Endometrial microvascular endothelial cells (primary cell): ENCODE data around the gene SLC38A8. TPM values are rescaled to one million over a fixed set of nuclear protein-coding genes. Genes with fewer than 3 reads are reported as not detected.

ENCODE experiments used
- in situ Hi-C: cut with HindIII; loops from 2 replicates; pipeline ENCODE4 v1.10.0; 2017; ENCODE audit warnings: low sequenced_read_pairs, low pct_unique_long_range_greater_than_20kb; ENCODE audit errors: inconsistent ontology term
- total RNA-seq: library from RNA; depleted of rRNA; stranded (reverse); fragments of >200 nt; gene quantifications from one replicate; pipeline ENCODE4 v1.2.3, GENCODE V29; 2015; ENCODE audit errors: inconsistent ontology term

The SLC38A8 gene
- total RNA-seq, 1 donor from 2014 or later = not detected

DNA sequence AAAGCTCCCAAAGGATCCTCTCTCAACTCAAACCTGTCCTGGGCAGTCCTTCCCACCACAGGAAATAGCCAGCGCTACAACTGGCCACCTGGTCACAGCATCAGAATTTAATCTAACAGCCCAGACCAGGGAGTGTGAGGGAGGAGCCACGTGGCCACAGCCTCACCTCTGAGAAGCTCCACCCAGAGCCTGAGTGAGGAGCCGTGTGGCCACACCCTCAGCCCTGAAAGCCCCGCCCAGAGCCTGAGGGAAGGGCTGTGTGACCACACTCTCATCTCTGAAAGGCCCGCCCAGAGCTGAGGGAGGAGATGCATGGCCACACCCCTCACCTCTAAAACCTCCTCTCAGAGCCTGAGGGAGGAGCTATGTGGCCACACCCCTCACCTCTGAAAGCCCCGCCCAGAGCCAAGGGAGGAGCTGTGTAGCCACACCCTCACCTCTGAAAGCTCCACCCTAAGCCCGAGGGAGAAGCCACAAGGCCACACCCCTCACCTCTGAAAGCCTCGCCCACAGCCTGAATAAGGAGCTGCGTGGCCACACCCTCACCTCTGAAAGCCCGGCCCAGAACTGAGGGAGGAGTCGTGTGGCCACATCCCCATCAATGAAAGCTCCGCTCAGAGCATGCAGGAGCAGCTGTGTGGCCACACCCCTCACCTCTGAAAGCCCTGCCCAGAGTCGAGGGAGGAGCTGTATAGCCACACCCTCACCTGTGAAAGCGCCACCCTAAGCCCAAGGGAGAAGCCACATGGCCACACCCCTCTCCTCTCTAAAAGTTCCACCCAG, 28.6 kb downstream of the SLC38A8 start:
- in situ Hi-C loops = no loop called here

DNA sequence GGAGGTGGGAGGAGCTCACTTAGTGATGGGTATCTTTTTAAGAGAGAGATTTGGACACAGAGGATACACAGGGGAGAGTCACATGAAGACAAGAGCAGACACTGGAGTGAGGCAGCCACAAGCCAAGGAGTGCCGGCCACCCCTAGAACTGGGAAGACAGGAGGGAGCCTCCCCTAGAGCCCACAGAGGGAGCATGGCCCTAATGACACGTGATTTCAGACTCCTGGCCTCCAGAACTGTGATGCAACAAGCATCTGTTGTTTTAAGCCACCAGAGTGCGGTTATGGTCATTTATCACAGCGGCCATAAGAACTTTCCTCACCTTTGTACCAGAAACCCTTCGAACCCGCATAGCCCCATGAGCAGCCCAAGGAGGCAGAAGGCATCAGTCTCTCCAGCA, 33.3 kb downstream of the SLC38A8 start:
- in situ Hi-C loops = no loop called here

DNA sequence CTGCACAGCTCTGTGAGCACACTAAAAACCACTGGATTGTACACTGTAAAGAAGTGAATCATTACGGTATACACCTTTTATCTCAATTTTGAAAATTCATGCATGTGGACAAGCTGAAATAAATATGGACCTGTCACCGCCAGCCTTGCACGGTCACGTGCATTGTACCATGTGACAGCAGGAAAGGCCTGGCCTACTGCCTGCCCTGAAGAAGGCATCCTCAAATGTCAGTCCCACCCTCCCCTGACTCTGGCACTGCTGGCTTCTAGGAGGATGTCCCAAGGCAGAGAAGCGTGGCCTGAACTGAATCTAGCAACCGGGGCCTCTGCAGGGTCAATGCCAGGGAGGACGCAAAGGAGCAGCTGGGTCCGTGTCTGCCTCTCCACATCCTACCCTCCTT, 34.6 kb downstream of the SLC38A8 start:
- in situ Hi-C loops = no loop called here

DNA sequence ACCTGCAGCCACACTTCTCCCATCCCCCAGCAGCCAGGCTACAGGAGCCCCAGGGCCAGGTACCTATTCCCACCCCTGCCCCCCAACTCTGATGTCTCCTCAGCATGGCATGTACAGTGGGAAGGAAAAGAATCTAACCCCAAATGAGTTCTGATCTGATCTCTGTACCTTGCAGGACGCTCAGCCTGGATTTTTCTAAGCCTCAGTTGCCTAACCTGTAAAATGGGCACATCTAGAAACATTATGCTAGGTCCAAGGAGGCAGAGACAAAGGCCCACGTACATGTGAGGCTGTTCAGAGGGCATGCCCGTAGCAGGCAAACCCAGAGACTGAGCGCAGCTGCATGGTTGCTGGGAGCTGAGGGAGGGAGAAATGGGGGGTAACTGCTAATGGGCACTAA, 35.1 kb downstream of the SLC38A8 start:
- in situ Hi-C loops = no loop called here

DNA sequence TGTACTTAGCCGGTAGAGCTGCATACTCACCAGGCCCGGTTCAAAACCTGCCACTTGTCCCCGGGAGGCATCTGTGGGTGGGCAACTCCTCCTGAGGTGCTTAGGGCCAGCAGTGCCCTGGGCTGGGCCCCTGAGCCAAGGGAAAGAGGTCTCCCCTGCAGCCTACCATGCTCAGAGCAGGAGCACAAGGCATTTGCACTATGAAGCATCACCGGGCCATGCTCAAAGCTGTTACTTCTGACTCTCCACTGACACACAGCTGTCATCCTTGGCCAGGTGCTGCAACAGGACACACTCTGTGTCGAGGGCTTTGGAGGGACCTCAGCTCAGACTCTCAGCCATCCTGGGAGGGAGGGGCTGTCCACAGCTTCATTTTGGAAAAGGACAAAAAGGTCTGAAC, 37.2 kb downstream of the SLC38A8 start:
- in situ Hi-C loops = no loop called here

DNA sequence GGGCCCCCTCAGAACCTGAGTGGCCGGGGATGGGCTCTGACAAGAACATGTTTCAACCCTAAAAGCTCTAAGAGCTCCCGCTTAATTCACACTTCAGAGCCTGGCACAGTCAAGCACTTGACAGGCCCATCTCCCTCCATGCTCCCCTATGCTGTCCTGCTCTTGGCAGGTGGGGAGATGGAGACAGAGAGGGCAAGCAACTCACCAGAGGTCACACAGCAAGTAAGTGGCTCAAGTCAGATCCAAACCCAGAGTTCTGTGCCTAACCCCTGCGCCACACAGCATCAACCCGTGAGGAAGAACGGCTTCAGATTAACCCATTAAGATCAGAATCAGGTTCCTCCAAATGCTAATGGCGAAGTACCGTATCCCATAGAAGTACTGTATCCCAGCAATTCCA, 38.2 kb downstream of the SLC38A8 start:
- in situ Hi-C loops = no loop called here

DNA sequence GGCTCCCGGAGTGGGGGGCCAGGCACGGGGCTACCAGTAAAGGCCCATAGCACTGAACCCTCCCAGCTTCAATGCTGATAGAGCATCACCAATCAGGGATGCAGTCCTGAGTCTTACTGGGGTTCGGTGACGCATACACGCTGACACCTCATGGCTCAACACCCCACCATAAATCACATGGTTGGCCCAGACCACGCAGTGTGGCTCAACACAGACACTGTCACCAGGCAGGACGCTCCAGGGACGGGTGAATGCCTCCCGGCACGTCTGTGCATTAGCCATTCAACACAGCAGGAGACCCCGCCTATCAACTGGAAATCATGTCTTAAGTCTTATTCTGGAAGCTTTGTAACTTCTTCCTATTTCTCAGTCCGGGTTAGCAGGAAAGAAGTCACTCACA, 39.6 kb downstream of the SLC38A8 start:
- in situ Hi-C loops = no loop called here

DNA sequence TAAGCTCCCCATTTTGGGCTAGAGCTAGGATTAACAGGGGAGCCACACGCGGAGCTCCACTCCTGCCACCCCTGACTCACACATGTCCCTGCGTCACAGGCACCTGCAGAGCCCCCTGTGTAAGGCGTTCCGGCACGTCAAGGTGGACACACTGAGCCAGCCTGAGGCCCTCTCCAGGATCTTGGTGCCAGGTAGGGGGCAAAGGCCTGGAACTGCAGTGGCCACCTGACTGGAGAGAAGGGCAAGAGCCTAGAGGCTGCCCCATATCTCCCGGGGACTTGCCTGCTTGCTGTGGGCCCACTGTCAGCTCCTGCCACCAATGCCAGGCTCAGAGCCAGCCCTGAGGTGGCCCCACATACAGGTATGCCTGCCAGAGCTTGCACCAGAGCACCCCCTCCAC, 40.9 kb downstream of the SLC38A8 start:
- in situ Hi-C loops = no loop called here

DNA sequence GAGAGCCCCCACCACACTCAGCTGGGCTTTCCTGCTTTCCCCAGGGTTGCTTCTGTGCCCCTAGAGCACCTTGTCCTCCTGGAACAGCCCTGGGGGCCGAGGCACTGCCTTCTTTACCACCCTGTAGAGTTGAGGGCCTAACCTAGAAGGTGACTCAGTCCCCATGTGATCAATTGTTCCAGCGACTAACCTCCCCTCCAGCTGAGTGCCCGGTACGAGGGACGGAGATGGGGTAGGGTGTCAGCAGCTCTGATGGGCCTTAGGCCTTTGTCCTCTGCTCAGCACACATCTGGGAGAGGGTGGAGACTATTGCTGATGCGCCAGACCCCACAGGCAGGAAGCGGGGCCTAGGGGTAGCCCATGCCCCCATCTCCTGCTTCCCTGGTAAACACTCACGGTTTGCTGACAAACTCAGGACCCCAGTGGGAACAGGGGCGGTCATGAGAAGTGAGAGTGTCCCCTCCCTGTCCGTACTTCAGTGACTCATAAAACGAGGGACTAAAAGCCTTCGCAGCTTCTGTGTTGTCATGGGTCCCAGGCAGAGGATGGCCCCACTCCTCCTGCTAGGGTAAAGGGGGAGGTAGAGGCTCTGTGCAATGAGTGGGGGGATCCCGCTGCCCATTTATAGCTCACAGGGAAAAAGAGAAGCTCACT, 41.5 kb downstream of the SLC38A8 start:
- in situ Hi-C loops = no loop called here

DNA sequence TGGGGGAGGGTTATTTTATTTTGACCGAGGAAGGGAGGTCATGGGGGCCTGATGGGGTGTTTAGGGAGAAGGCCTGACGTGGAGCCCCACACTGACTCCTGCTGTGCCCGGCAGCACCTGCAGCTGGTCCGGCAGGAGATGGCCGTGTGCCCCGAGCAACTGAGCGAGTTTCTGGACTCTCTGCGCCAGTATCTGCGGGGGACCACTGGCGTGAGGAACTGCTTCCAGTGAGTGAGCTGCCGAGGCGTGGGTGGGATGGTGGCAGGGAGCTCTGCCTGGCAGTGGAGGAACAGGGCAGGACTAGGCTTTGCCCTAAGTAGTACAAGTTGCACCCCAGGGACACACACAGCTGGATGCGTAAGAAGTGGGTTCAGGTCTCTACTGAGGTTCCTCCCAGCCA, 44.5 kb downstream of the SLC38A8 start:
- in situ Hi-C loops = no loop called here

DNA sequence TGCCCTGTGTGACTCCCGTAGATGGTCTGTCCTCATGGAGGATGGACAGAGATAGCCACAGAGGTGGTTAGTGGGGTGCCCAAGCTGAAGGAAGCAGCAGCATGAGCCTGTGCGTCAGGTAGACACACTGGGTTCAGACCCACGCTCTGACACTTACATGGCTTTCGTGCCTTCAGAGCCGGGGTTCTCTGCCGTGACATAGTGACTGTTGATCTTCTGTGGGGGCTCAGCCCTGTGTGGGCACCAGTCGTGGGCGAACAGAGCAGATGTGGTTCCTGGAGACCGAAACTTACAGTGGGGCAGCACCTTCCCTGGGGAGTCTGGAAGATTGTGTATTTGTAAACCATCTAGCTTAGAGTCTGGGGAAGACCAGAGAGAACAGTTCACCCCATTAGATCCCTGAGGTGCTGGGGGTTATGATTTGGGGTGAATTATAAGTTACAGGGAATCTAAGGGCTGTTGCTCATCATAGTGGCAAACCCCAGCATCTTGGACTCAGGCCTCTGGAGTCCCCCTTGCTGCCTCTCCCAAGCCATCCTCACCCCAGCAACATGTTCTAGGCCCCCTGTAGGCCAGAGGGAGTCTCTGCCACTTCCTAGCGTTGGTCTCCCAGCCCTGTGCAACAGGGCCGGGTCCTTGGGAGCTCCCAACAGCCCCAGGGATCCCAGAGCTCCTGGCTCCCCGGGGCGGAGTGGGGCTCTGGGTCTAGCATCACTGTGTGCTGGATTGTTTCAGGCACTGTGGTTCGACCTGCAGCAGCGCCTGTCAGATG, 45.9 kb downstream of the SLC38A8 start:
- in situ Hi-C loops = no loop called here

DNA sequence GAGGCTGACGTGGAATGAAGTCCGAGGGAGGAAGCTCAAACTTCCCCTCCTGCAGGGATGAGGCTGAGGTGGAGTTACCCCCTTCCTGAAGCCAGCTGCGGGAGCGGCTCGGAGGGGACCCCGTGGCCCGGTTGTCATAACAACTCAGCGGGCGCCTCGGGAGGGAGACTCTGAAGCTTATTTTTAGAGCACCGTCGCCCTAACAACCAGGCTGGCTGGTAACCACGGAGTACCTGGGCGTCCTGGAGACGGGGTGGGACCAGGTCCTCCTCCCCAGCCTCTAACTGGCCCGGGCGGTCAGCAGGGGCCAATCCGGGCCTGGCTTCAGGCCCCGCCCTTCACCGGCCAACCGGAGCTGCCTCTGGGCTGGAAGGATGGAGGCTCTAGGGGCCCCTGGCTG, 46.8 kb downstream of the SLC38A8 start:
- in situ Hi-C loops = no loop called here

DNA sequence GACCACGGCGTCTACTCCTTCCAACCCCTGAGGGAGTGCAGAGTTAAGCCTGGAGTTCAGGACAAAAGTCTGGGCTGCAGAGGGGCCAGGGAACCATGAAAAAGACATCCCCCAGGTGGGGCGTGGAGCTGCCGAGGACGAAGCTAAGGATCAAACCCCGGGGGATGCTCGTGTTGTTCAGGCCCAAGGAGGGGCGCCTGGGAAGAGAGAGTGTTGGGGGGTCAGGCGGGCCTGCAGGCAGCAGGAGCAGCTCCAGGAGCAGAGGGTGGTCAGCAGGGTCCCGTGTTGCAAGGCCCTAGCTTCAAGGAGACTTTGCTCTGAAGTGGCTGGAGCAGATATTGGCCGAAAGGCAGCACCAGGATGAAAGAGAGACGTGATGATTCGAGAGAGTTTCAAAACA, 47.9 kb downstream of the SLC38A8 start:
- in situ Hi-C loops = no loop called here

DNA sequence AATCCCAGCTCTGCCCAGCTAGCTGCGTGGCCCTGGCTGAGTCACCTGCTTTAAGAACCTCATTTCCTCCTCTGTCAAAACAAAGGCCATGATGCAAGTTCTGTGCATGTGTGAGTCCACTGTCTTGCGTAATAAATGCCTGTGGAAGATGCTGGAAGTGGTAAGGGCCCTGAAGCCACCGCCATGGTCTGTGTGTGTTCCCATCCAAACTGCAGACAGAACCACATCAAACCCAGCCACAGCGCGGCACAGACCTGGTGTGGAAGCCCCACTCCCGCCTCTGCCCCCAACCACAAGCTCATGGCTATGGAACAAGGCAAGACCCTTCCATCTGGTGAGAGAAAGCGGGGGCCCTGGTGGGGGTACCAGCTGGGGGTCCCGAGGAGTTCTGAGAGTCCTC, 48.5 kb downstream of the SLC38A8 start:
- in situ Hi-C loops = no loop called here

DNA sequence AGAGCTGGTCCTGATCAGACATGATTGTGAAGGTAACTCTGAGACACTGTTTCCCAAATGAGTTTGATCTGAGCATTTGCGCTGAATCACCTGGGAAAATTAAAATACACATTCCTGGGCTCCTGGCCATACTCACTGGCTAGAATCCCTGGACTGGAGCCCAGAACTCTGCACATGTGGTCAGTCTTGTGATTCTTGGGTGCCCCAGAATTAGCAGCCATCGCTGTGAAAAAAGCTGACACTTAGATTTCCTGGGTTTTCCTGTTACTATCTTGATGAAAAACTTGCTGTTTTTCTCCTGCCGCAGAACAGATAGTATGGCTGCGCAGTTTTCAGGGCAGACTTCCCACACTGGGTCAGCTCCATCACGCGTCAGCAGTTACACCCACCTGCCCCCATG, 50.0 kb downstream of the SLC38A8 start:
- in situ Hi-C loops = no loop called here

DNA sequence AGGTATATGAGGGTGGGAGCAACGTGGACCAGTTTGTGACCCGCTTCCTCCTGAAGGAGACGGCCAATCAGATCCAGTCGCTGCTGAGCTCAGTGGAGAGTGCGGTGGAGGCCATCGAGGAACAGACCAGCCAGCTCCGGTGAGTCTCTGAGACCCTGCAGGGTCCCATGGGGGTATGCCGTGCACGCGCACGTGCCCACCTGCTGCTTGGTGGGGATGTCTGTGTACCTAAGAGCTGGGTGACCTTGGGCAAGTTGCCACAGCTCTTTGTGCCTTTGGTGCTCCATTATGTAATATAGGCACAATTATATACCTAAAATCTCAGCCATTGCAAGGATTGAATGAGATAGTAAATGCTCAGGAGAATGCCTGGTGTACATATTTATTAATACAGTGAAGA, 52.1 kb downstream of the SLC38A8 start:
- in situ Hi-C loops = no loop called here

DNA sequence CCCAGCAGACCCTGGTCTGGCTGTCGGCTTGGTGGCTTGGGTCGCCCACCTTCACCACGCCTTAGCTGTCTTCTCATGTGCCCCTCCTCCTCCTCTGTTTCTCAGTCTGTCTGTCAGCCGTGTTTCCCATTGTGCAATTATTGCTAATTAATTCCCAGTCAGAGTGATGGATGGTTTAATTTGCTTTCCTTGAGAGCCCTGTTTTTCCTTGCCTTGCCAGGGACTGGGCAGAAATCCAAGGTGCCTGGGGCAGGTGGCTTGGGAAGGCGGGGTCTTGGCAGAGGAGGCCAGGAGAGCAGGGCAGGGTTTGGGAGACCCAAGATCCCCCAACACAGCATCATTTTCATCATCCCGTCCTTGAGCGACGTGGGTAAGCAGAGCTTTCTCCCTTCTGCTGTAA, 53.3 kb downstream of the SLC38A8 start:
- in situ Hi-C loops = no loop called here

DNA sequence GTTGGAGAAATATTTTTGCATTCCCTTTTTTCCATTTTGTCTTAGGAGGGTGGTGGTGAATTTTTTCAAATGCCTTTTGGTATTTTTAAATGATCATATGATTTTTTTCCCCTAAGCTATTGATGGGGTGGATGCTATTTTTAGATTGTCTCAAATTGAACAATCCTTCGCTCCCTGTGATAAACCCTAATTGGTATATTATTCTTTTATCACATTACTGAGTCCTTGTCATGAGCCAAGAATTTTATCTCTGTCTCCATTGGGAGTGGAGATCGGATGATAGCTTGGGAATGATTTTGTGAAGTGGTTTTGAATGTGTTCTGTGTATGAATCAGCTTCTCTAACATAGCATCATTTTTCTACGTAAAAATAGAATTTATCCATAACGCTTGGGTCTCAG, 59.1 kb downstream of the SLC38A8 start:
- in situ Hi-C loops = no loop called here

DNA sequence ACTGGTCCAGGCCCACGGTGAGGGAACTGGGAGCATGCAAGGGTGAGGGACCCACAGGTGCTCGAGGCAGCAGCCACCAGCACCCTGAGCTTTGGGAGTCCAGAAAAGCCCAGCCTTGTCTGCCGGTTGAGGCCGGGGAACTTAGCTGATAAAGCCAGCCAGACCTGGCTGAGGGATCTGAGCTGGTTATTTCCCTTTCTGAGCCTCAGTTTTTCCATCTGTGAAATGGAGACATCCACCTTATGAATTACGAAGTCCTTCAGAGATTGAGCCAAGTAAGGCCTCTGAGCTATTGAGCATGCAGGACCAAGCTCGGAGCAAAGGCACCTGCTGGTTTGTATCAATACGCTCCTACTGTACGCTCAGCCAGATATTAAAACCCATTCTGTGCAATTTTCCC, 60.8 kb downstream of the SLC38A8 start:
- in situ Hi-C loops = no loop called here

DNA sequence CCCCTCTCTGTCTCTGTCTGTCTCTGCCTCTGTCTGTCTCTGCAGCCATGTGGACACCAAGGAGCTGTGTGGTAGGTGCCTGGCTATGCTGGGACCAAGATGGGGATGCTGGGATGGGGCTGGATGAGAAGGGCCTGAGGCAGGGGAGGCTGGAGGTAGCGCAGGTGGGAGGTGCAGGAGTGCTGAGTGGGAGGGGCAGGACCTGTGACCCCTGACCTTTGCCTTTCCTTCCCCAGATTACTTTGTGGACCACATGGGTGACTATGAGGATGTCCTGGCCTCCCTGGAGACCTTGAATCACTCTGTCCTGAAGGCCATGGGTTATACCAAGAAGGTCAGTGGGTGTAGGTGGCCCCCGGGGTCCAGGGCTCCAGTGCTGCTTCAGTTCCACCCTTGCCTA, 61.8 kb downstream of the SLC38A8 start:
- in situ Hi-C loops = no loop called here
